Brain pericyte (primary cell): ENCODE measurements around the gene HECTD4.

Experiments
- DNase-seq: peaks from one replicate; pipeline ENCODE4 v3.0.0-alpha.2; 2012; ENCODE audit warnings: low read depth, low spot score

The HECTD4 gene

DNA sequence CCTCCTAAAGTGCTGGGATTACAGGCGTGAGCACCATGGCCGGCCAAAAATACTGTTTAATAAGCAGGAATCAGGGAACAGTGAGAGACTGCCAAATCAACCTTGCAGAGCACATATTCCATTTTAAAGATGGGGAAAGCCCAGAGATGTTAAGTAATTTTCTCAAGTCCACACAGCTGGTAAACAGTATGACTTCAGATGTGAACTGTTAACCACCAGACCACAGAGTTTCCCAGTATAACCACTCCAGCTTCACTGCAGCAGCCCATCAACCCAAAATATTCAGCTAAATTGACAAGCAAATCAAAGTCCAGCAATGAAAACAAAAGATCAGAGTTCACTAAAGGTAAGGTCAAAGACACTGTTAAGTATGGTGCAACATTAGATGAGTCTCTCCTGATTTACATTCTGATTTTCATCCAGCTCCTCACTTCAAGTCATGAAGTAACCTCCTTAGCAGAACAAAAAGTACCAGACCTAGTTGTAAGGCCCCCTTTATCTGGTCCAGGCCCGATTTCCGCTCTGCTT is 174.8 kb downstream of the HECTD4 start:
- DNase-seq: no peak

- DNase-seq: no peak
These were observed 175.3 kb downstream of the HECTD4 start for GRCh38 chr12:112206944-112207343.

GRCh38 chr12:112199136-112199535 is 183.1 kb downstream of the HECTD4 start:
- no peak for DNase-seq

- DNase-seq: no peak
These were observed 184.0 kb downstream of the HECTD4 start for GRCh38 chr12:112198120-112198733.

GRCh38 chr12:112196196-112196875 is 185.9 kb downstream of the HECTD4 start:
- no peak for DNase-seq

GRCh38 chr12:112194601-112195247 is 187.5 kb downstream of the HECTD4 start:
- DNase-seq: no peak

- no peak for DNase-seq
These were observed 189.8 kb downstream of the HECTD4 start for GRCh38 chr12:112192475-112192874.

GRCh38 chr12:112191840-112192321 is 190.3 kb downstream of the HECTD4 start:
- no peak for DNase-seq

- no peak for DNase-seq
These were observed 191.0 kb downstream of the HECTD4 start for GRCh38 chr12:112191201-112191600.

DNA sequence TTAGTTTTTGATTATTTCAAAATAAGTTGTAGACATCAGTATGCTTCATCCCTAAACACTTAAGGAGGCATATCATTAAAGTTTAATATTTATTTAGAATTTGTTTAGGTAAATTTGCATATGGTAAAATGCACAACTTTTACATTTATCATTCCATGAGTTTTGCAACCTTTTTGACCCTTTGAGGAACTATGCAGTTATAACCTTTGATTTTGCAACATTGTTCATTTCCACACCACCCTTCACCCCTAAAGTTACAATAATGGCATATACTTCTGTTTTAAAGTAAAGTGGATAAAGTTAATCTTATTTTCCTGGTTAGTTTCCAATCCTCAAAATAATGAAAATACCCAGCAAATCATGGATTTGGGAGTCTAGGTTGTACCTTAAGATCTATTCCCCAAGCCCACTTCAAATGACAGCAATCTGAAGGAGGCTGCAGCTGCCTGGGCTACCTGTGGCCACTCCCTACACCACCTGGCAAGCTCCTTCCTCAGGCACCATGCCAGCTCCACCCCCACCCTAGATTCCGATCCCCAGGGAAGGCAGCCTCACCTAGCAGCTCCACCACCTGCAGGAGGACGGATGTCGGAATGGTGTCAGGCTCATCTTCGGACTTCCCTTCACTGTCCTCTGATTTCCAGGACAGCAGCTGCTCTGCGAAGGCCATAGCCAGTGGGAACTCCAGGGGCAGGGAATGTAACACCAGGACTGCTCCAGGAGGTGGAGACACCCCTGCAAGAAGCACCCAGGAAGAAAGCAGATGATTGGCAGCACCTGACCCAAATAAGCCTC is 191.8 kb downstream of the HECTD4 start:
- DNase-seq: no peak

- no peak for DNase-seq
These were observed 194.0 kb downstream of the HECTD4 start for GRCh38 chr12:112188130-112188830.

- DNase-seq: no peak
These were observed 196.9 kb downstream of the HECTD4 start for GRCh38 chr12:112185093-112185923.

DNA sequence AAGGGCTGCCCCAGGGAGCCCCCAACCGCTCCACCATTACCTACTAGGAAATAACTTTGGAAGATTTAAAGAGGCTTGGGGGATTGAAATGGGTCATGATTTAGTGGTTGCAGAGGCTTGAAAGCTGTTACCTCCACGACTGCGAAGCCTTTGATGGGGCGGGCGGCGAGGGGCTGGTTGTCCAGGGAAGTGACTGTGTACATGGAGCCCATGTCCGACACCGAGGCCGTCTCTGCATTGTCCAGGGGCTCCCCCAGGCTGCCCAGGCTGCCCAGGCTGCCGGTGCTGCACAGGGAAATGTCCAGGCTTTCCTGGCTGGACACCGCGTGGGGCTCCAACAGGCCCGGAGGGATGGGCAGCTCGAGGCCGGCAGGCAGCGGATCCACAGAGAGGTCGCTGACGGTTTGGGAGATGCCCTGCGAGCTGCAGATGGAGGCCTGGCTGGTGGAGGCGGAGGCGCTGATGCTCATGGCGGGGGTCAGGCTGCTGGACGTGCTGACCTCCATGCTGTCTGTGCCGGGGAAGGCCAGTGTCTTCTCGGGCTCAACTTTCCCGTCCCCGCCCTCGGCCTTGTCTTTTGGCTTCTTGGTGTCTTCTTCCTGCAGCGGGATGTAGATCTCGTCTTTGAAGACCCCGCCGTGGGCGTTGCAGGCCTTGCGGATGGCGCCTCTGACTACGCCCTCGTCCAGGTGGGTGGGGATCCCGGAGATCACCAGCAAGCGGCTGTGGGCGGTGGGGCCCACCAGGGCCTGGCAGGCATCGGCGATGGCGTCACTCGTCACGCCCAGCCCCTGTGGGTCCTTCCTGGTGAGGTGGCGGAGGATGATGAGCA is 198.0 kb downstream of the HECTD4 start:
- DNase-seq: no peak

DNA sequence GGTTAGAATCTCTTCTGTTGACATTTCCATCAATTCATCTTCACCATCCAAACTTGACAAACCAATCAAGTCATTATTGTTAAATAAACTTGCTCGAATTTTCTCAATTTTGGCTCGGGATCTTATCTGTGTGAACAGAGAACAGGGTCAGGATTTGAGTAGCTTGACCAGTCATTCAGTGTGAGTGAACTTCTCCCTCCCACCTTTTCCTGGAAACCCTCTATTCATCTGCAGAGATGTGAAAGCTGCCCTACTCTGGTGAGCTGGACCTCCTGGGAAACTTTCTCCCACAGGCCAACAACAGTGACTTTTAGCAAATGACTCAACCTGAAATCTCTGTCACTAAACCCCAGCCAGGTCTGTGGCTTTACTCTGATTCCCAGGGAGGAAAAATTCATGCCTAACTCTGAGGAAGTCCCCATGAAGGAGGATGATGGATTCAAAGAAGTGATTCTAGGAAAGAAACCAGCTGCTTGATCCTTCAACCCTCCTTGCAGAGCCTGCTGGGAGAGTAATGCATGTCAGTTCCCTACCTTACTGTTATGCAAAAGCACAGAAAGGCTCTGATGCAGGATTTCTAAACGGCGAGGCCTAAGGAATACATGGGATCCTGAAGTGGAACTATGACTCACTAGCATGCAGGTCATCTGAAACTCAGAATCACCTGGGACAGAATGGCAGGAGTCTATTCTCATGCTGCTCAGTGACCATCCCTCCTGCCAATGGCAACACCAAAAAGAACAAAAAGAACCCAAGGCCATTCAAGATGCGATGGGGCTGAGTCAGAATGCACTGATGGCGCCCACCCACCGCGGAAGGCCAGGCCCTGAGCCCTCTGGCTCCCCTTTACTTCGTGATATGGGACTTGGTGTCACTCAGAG is 198.8 kb downstream of the HECTD4 start:
- no peak for DNase-seq

DNA sequence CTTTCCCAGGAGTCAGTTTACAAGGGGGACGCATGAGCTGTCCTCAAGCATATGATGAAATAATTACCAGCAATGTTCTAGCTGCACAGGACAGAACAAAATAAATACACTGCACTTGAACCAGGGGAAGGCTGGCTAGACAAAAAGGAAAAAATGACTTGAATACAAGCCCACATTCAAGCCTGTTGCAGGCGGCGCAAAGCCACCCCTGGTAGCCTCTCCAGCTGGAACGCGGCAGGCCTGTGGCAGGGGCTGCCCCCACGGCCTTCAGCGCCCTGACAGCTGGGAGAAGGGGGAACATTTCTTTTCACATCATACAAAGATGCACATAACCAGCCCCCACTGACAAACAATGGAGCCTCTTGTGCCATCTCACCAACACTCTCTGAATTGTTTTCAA is 199.7 kb downstream of the HECTD4 start:
- no peak for DNase-seq

GRCh38 chr12:112180422-112180821 is 201.8 kb downstream of the HECTD4 start:
- no peak for DNase-seq

- DNase-seq: no peak
These were observed 202.3 kb downstream of the HECTD4 start for GRCh38 chr12:112179916-112180315.

- DNase-seq: no peak
These were observed 202.9 kb downstream of the HECTD4 start for GRCh38 chr12:112179341-112179740.
